Measurements from ENCODE around the gene RAB37. TPM values are rescaled to one million over a fixed set of nuclear protein-coding genes. Genes with fewer than 3 reads are reported as not detected.

Gene RAB37
- total RNA-seq, 1 donor from 2014 or later = under 0.01 TPM

GRCh38 chr17:74770498-74771318 lies 33.7 kb downstream of the RAB37 start:
- Histone ChIP-seq H3K27me3 (ENCODE audit: control insufficient read depth, insufficient read depth, low read length) (no peaks in the 10 kb centered on the region), H3K36me3 (ENCODE audit: control insufficient read depth, insufficient read depth, low read length) (peaks cover 34% of the 10 kb centered on the region), H3K4me3 (ENCODE audit: low read depth, low read length) (no peak overlapping the region)
- TF ChIP-seq, protein P1, sequence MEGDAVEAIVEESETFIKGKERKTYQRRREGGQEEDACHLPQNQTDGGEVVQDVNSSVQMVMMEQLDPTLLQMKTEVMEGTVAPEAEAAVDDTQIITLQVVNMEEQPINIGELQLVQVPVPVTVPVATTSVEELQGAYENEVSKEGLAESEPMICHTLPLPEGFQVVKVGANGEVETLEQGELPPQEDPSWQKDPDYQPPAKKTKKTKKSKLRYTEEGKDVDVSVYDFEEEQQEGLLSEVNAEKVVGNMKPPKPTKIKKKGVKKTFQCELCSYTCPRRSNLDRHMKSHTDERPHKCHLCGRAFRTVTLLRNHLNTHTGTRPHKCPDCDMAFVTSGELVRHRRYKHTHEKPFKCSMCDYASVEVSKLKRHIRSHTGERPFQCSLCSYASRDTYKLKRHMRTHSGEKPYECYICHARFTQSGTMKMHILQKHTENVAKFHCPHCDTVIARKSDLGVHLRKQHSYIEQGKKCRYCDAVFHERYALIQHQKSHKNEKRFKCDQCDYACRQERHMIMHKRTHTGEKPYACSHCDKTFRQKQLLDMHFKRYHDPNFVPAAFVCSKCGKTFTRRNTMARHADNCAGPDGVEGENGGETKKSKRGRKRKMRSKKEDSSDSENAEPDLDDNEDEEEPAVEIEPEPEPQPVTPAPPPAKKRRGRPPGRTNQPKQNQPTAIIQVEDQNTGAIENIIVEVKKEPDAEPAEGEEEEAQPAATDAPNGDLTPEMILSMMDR (IDR thresholded peaks at IDR 0.05; ENCODE audit: insufficient read depth, low read length, severe bottlenecking) = peak; percentile 93
- DNase-seq (ENCODE audit: low read depth) = peak; percentile 51
- no peak for FAIRE-seq

- DNase-seq (ENCODE audit: low read depth) (no peak), FAIRE-seq (no peak)
- TF ChIP-seq, protein P1 (IDR thresholded peaks at IDR 0.05; ENCODE audit: insufficient read depth, low read length, severe bottlenecking) = no peak
- Histone ChIP-seq H3K27me3 (ENCODE audit: control insufficient read depth, insufficient read depth, low read length) (no peaks in the 10 kb centered on the region), H3K4me3 (ENCODE audit: low read depth, low read length) (no peak overlapping the region), H3K36me3 (ENCODE audit: control insufficient read depth, insufficient read depth, low read length) (peaks cover 32% of the 10 kb centered on the region)
These were observed 34.4 kb downstream of the RAB37 start for GRCh38 chr17:74771319-74771914.

DNA sequence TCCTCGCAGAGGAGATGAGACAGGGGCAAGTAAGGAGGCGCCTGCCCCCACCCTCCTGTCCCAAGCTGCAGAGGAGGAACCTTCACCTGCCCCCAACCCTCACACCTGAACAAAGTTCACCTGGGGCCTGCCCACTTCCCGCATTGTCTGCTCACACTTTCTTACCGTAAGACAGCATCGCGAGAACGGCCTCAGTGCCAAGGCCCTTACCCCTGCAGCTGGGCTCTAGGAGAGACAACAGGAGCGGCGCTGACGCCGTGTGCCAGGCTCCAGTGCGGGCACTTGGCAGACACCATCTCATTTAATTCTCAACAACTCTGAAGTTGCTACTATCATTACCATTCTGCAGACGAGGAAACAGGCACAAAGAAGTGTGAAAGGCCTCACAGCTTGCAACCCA lies 35.0 kb downstream of the RAB37 start:
- no peak for DNase-seq (ENCODE audit: low read depth)
- H3K4me3 ChIP-seq (ENCODE audit: low read depth, low read length) = no peak overlapping the region

DNA sequence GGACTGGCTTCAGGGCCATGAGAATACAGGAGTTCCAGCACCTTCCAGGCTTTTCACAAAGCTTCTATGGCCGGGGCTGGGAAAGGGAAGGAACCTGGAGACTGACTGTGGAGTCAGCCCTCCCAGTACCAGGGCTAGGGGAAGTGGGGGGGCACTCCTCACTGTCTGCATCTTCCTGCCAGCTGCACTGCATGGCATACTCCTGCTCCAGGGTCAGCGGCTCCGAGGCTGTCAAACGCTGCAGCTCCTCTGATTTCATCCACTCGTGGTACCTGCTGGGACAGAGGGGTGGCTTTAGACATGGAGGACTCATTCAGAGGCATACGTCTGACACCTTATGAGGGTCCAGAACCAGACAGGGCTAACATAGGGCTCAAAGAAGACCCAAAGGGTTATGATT lies 36.4 kb downstream of the RAB37 start:
- FAIRE-seq = no peak

More for the DNA sequence above, 35.0 kb downstream of the RAB37 start:
- TF ChIP-seq, protein P1 (IDR thresholded peaks at IDR 0.05; ENCODE audit: insufficient read depth, low read length, severe bottlenecking) = no peak
- H3K27me3 ChIP-seq (ENCODE audit: control insufficient read depth, insufficient read depth, low read length) = no peaks in the 10 kb centered on the region
- H3K36me3 ChIP-seq (ENCODE audit: control insufficient read depth, insufficient read depth, low read length) = peaks cover 30% of the 10 kb centered on the region
- no peak for FAIRE-seq

DNA sequence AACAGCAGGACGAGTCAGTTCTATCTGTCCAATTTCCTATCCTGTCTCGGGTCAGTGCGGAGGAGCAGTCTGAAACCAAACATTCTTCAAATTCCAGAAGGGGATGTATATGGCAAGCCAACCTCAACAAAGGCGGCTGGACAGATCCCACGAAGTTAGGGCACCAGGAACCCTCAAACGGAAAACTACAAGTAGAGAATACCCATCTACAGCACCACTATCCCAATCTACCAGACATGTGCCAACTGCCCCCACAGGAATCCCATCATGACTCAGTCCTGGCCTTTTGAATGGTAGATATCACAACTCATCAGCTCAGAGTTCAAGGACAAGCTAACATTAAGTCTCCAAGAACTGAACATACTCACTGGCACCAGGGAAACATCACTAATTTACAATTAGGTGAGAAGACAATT lies 36.8 kb downstream of the RAB37 start:
- FAIRE-seq = no peak
- H3K27me3 ChIP-seq (ENCODE audit: control insufficient read depth, insufficient read depth, low read length) = no peaks in the 10 kb centered on the region
- TF ChIP-seq, protein P1 (IDR thresholded peaks at IDR 0.05; ENCODE audit: insufficient read depth, low read length, severe bottlenecking) = no peak
- peaks cover 26% of the 10 kb centered on the region for H3K36me3 ChIP-seq (ENCODE audit: control insufficient read depth, insufficient read depth, low read length)
- no peak overlapping the region for H3K4me3 ChIP-seq (ENCODE audit: low read depth, low read length)
- no peak for DNase-seq (ENCODE audit: low read depth)

More for the DNA sequence above, 36.4 kb downstream of the RAB37 start:
- no peak for DNase-seq (ENCODE audit: low read depth)
- Histone ChIP-seq H3K4me3 (ENCODE audit: low read depth, low read length) (no peak overlapping the region), H3K27me3 (ENCODE audit: control insufficient read depth, insufficient read depth, low read length) (no peaks in the 10 kb centered on the region), H3K36me3 (ENCODE audit: control insufficient read depth, insufficient read depth, low read length) (peaks cover 26% of the 10 kb centered on the region)
- TF ChIP-seq, protein P1 (IDR thresholded peaks at IDR 0.05; ENCODE audit: insufficient read depth, low read length, severe bottlenecking) = no peak

Measured in bronchial epithelial cell (primary cell).